Measurements from ENCODE around the gene NAA40.

Gene NAA40

DNA sequence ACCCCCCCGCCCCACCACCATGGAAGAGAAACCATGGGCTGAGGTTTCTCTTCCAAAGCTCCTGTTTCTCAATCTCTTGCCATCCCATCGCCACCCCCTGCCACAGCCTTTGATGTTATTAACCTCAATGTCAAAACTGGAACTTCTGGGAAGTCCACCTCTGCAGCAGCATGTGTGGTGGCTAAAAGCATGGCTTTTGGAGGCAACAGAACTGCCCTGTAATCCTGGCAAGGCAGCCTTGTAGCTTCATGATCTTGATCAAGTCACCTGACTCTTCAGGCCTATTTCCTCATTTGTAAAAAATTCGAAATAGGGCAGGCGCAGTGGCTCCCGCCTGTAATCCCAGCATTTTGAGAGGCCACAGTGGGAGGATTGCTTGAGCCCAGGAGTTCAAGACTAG is 32.1 kb downstream of the NAA40 start:
- no peak for TF ChIP-seq CTCF (IDR thresholded peaks at IDR 0.05)

DNA sequence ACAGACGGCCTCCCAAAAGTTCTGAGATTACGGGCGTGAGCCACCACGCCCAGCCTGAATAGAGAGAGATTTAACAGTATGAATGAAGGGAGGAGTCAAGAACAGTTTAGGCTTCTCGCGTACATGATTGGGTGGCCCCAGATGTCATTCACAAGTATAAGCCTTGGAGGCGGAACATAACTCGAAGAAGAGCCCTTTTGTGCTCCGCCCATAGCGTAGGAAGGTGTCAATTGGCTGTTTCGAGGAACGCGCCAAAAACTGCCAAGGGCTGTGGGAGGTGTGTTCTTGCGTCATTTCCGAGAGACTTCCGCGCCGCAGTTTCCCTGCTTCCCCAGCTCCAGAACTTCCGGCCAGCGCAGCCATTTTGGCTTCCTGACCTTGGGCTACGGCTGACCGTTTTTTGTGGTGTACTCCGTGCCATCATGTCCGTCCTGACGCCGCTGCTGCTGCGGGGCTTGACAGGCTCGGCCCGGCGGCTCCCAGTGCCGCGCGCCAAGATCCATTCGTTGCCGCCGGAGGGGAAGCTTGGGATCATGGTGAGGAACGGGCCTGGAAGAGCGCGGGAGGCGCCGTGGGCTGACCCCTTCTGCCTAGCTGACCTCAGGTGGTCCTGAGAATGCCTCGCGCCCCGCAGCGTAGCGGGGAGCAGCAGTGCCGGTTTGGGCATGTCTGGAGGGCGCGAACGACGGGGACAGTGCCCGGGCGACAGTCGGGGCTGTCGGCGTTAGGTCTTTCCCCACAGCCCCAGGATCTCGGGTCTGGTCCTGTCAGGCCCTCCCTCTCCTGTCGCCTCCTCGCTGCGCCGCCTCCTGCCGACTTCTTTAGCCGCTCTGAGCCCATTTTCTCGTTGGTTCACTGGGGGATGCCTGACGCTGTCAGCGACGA is 35.7 kb downstream of the NAA40 start, which contains the start of gene COX8A:
COX8A (plus strand) TSS at position 362 of the 885 bp plus-strand sequence; CDS start at position 423, 61 bp downstream.
- no peak for TF ChIP-seq CTCF (IDR thresholded peaks at IDR 0.05)

DNA sequence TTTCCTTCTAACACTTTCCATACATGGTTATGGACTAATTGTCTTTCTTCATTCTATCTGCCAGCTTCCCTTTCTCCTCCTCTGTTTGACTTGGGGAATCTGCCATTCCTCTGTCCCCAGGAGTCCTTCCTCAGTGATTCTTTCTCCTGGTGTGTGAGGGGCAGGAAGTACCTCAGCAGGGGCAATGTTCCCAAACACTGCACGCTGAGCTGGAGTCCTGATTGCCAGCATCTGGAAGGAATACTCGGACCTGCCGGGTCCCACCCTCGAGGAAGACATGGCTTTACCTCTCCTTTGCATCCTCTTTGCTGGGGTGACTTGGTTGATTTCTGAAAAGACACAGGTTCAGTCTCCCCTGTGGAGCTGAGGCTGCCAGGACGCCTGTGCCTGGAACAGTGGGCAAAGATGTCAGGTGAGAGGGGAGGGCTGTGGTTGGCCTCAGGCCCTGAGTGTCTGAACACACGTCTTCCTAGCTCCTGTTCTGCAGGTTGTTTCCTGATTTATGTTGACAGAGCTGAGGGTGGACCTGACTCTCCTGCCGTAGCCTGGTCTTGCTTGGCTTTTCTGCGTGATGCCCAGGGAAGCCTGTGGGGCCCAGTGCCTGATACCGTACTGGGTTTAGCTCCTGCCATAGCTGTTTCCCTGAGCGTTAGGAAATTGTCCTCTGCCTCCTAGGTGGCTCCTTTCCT is 39.9 kb downstream of the NAA40 start:
- no peak for TF ChIP-seq CTCF (IDR thresholded peaks at IDR 0.05)

- no peak for TF ChIP-seq CTCF (IDR thresholded peaks at IDR 0.05)
Measured at GRCh38 chr11:63979426-63979825, 40.6 kb downstream of the NAA40 start.

- TF ChIP-seq CTCF (IDR thresholded peaks at IDR 0.05) = no peak
Measured at GRCh38 chr11:63985812-63986155, 47.0 kb downstream of the NAA40 start.

- no peak for TF ChIP-seq CTCF (IDR thresholded peaks at IDR 0.05)
Measured at GRCh38 chr11:63986156-63986931, 47.5 kb downstream of the NAA40 start, which contains the start of gene OTUB1. TSS of gene OTUB1 (plus strand) at chr11:63986438. CDS start at chr11:63986457, 19 bp downstream.

- TF ChIP-seq CTCF (IDR thresholded peaks at IDR 0.05) = no peak
Measured at GRCh38 chr11:63986932-63987513, 48.2 kb downstream of the NAA40 start.

All from LNCAP (cell line).